HUES64 (cell line): ENCODE measurements around the gene GPX3.

Experiments used
- H3K27ac ChIP-seq: 2 replicates; pipeline ENCODE4 v1.7.0; 2013; ENCODE audit warnings: low read depth, low read length, inconsistent platforms
- H3K27me3 ChIP-seq: 2 replicates; pipeline ENCODE4 v1.6.1; 2013; ENCODE audit warnings: mild to moderate bottlenecking, low read length; ENCODE audit not compliant: insufficient read depth
- H3K36me3 ChIP-seq: 2 replicates; pipeline ENCODE4 v1.6.1; 2013; ENCODE audit warnings: mild to moderate bottlenecking, low read length; ENCODE audit not compliant: insufficient read depth
- H3K4me1 ChIP-seq: 2 replicates; pipeline ENCODE4 v1.6.1; 2013; ENCODE audit warnings: mild to moderate bottlenecking, low read length, moderate library complexity; ENCODE audit not compliant: insufficient read depth
- H3K4me3 ChIP-seq: 2 replicates; pipeline ENCODE4 v1.5.1; 2013; ENCODE audit warnings: mild to moderate bottlenecking, low read length, moderate library complexity
- H3K9ac ChIP-seq: 2 replicates; pipeline ENCODE4 v1.6.1; 2013; ENCODE audit warnings: mild to moderate bottlenecking, low read depth, low read length
- H3K9me3 ChIP-seq: 2 replicates; pipeline ENCODE4 v1.6.1; 2013; ENCODE audit warnings: low read depth, low read length; ENCODE audit not compliant: insufficient read depth
- WGBS: fragments of 150-250, 120-280 bp; methylation state at CpG from one replicate; pipeline ENCODE4 v1.1.7; 2013; ENCODE audit warnings: missing lambda C conversion rate; 5-methylcytosine and 5-hydroxymethylcytosine counted together

GPX3 gene

DNA sequence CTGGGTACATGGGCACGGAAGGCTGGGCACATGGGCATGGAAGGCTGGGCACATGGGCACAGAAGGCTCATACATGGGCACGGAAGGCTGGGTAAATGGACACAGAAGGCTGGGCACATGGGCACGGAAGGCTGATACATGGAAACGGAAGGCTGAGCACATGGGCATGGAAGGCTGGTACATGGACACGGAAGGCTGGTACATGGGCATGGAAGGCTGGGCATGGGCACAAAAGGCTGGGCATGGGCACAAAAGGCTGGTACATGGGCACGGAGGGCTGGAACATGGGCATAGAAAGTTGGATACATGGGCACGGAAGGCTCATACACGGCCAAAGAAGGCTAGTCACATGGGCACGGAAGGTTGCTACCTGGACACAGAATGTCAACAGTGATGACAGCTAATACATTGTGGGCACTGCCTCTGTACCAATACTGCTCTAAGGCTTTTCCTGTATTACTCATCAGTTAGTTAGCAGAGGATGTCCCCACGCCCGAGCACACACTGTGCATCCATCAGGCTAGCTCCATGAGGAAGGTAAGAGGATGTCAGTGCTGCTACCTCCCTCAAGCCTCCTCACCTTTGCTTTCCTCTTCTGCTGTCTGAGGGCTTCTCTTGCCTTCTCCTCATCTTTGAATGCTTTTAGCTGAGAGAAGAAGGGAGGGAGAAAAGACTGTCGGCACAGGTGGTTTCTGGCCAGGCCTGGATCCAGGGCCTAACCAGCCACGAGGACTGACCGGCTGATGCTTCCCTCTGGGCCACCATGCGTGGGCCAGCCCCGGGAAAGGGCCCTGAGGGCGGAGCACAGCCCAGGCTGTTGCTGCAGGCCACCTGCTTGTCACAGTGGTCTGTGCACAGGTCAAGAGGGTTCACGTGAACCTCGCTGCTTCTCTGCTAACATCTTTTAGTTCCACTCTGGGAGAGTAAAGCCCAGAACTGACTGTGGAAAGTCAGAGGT lies 14.3 kb downstream of the GPX3 start:
- Histone ChIP-seq H3K9ac (no peak overlapping the region), H3K27ac (no peak overlapping the region), H3K4me3 (no peak overlapping the region), H3K36me3 (peaks cover 77% of the 10 kb centered on the region), H3K4me1 (no peaks in the 10 kb centered on the region), H3K9me3 (no peaks in the 10 kb centered on the region), H3K27me3 (no peaks in the 10 kb centered on the region)
- 94% methylated on average over 19 of the region's 19 CpGs for WGBS

DNA sequence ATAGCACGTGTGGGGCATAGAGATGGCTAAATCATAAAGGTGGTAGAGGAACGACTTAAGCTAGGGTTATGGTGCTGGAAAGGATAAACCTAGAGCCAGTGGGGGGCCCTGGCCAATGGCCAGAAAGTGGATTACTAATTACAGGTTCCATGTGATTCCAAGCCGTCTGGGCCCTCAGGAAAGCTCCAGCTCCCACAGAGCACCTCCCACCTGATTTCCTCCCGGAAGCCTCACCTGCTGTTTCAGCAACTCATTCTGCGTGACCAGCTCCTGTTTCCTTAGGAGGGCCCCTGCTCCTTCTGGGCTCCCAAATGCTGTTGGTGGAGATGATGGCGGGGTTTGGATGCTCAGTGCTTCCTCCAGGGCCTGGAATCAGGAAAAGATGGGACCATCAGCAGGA lies 16.2 kb downstream of the GPX3 start:
- Histone ChIP-seq H3K36me3 (peaks cover 76% of the 10 kb centered on the region), H3K9me3 (no peaks in the 10 kb centered on the region), H3K27ac (no peak overlapping the region), H3K4me3 (no peak overlapping the region), H3K9ac (no peak overlapping the region), H3K4me1 (no peaks in the 10 kb centered on the region), H3K27me3 (no peaks in the 10 kb centered on the region)
- WGBS: 88% methylated on average over 6 of the region's 6 CpGs

DNA sequence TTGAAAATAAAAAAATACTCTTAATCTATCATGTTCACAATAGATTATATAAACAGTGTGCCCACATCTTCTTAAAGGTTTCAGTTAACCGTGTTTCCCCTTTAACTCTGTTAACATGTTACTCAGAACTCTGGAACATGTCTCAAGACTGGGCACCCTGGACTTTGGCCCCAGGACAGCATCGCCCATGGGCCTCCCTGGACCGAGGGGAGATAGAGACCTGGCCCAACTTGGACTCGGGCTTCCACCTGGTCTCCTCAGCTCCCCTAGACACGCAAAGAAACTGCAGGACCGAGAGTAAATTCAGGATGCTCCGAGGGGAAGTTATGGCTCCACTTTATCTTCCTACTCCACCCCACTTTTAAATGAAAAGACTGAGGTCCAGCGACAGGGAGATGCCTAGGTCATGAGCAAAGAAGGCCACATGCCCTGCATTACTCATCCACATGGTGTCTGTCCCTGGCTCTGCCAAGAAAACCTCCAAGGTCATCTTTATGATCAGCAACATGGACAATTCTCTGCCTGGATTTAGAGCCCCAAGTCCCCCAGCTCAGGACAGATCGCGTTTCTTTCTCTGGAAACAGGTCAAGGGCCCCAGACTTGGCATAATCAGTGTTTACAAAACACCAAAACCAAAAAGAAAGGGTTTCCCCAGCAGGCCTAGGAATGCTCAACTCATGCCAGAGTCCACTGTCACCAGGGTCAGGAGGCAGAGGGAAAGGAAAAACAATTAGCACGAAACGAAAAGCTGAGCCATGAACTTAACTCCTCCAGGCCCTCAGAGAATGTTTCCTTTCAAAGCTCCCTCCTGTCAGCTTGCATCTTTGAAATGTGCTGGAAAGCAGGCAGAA lies 17.4 kb downstream of the GPX3 start:
- Histone ChIP-seq H3K9ac (no peak overlapping the region), H3K27ac (no peak overlapping the region), H3K9me3 (no peaks in the 10 kb centered on the region), H3K36me3 (peaks cover 77% of the 10 kb centered on the region), H3K27me3 (no peaks in the 10 kb centered on the region), H3K4me1 (no peaks in the 10 kb centered on the region), H3K4me3 (no peak overlapping the region)
- WGBS: 90% methylated on average over 12 of the region's 12 CpGs

DNA sequence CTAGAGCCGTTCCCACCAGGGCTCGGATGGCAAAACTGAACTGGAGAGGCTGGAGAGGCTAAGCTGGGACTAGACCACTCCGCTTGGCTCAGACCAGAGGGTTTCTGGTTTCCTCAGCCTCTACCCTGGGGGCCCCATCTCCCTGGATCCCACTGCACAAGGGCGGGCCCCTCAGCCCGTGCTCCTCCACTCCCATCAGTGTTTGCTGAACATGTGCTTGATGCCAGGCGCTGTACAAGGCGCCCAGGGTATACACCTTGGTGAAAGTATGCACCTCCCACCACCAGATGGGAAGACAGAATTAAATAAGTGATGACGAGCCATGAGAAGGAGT lies 18.0 kb downstream of the GPX3 start:
- no peak overlapping the region for H3K27ac ChIP-seq

DNA sequence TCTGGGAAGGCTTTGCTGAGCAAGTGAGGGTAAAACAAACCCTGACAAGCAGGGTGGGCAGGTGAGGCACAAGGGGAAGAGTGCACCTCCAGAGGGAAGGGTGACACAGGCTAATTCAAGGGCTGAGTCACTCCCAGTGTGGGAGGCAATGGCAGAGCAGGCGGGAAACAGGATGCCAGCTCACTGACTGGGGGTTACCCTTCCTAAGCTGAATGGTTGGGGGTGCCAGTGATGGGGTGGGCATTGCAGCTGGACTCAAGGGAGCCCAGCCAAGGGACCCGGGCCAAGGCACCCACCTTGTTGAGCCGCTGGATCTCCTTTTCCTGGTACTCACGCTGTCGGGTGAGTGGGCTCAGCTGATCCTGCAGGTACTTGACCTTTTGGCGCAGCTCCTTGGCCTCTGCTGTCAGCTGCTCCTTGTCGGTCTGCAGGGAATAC lies 18.4 kb downstream of the GPX3 start:
- 96% methylated on average over 7 of the region's 7 CpGs for WGBS
- Histone ChIP-seq H3K36me3 (peaks cover 80% of the 10 kb centered on the region), H3K4me3 (no peak overlapping the region), H3K9me3 (no peaks in the 10 kb centered on the region), H3K4me1 (no peaks in the 10 kb centered on the region), H3K27ac (no peak overlapping the region), H3K9ac (no peak overlapping the region), H3K27me3 (no peaks in the 10 kb centered on the region)

More for the DNA sequence above, 18.0 kb downstream of the GPX3 start:
- H3K4me1 ChIP-seq: no peaks in the 10 kb centered on the region
- H3K9ac ChIP-seq: no peak overlapping the region
- WGBS: 95% methylated on average over 8 of the region's 8 CpGs
- peaks cover 83% of the 10 kb centered on the region for H3K36me3 ChIP-seq
- no peaks in the 10 kb centered on the region for H3K27me3 ChIP-seq
- H3K4me3 ChIP-seq: no peak overlapping the region
- no peaks in the 10 kb centered on the region for H3K9me3 ChIP-seq

DNA sequence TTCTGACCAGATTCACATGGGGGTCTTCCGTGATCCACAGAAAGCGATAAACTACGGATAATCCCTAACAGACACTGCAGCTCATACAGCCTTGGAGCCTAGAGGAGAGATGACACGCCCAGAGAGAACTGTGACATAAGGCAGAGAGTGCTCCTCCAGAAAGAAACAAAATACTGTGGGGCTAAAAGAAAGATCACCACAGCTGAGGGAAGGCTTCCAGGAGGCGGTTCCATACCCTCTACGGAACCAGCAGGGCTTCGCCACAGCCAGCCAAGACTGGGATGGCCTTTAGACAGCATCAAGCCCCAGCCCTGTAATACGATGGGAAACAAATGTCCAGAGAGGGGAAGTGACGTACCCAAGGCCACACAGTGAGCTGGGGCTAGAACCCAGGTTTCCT lies 19.3 kb downstream of the GPX3 start:
- no peak overlapping the region for H3K4me3 ChIP-seq
- H3K4me1 ChIP-seq: no peaks in the 10 kb centered on the region
- no peak overlapping the region for H3K9ac ChIP-seq
- H3K27ac ChIP-seq: no peak overlapping the region
- 92% methylated on average over 9 of the region's 9 CpGs for WGBS
- H3K36me3 ChIP-seq: peaks cover 72% of the 10 kb centered on the region
- H3K27me3 ChIP-seq: no peaks in the 10 kb centered on the region
- H3K9me3 ChIP-seq: no peaks in the 10 kb centered on the region

DNA sequence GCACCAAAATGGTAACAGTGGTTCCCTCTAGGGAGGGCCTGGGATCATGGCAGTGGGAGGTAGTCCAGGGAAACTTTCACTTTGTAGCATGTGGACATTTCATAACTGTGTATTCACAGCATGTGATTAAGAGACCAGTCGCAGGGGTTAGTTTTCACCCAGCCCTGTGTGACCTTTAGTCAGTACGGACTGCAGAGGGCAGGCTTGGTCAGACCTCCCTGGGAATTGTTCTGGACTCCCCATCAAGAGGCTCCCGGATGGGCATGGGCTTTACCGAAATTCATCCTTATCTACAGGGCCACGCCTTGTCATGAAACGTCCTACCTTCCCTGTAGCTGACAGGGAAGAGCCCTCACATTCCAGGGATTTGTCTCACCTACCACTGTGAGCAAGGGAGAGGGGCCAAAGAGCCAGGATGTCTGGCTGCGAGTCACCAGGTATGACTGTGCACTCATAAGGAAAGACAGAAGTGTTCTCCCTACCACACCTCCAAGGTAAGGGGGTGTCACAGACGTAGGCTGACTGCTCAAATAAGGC lies 19.9 kb downstream of the GPX3 start:
- Histone ChIP-seq H3K4me3 (no peak overlapping the region), H3K4me1 (no peaks in the 10 kb centered on the region), H3K27ac (no peak overlapping the region), H3K27me3 (no peaks in the 10 kb centered on the region), H3K9me3 (no peaks in the 10 kb centered on the region), H3K36me3 (peaks cover 66% of the 10 kb centered on the region), H3K9ac (no peak overlapping the region)
- WGBS: 82% methylated on average over 8 of the region's 8 CpGs

DNA sequence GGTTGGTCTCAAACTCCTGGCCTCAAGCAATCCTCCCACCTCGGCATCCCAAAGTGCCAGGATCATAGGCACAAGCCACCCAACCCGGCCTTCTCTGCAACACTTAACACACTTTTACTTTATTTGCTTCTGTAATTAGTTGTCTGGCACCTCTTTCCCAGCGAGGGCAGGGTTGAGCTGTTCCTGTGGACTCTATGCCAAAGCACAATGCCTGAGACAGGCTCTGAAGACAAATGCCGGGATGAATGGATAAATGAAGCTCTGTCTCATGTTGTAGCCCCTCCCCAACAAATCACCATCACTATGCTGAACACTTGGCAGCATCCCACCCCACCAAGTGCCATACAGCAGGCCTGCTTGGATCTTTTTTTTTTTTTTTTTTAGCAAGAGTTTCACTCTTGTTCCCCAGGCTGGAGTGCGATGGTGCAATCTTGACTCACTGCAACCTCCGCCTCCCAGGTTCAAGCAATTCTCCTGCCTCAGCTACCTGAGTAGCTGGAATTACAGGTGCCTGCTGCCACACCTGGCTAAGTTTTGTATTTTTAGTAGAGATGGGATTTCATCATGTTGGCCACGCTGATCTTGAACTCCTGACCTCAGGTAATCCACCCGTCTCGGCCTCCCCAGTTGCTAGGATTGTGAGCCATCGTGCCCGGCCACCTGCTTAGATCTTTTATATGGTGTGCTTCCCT lies 21.3 kb downstream of the GPX3 start:
- 93% methylated on average over 11 of the region's 11 CpGs for WGBS
- Histone ChIP-seq H3K27me3 (no peaks in the 10 kb centered on the region), H3K36me3 (peaks cover 58% of the 10 kb centered on the region), H3K4me1 (no peaks in the 10 kb centered on the region), H3K27ac (no peak overlapping the region), H3K9ac (no peak overlapping the region), H3K4me3 (no peak overlapping the region), H3K9me3 (no peaks in the 10 kb centered on the region)

DNA sequence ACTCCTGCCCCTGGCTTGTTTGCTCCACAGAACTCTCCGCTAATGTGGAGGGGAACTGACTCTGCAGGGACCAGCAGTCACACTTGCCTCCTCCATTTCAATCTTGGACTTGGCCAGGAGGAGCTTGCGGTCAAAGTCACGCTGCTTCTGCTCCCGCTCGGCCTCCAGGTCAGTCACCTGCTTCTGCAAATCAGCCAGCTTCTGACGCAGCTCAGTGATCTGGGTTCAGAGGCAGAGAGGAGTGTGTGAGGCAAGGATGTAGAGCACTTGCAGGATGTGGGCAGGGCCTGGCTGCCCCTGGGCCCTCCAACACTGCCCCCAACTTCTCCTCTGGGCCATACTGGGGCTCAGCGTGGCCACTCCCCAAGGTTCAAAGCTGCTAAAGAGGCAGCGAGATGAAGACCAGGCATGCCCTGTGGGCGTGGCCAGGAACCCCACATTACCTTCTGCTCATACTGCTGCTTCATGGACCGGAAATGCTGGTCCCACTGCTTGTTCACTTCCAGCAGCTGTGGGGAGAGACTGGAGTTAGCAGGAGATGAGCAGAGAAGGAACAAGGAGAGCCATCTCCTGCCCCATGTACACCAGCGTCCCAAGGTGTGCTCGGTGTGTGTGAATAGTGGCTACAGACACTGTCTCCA lies 22.2 kb downstream of the GPX3 start:
- H3K36me3 ChIP-seq: peaks cover 55% of the 10 kb centered on the region
- WGBS: 91% methylated on average over 12 of the region's 12 CpGs
- H3K27me3 ChIP-seq: no peaks in the 10 kb centered on the region
- no peaks in the 10 kb centered on the region for H3K9me3 ChIP-seq
- H3K9ac ChIP-seq: no peak overlapping the region
- no peak overlapping the region for H3K4me3 ChIP-seq
- no peaks in the 10 kb centered on the region for H3K4me1 ChIP-seq
- no peak overlapping the region for H3K27ac ChIP-seq

DNA sequence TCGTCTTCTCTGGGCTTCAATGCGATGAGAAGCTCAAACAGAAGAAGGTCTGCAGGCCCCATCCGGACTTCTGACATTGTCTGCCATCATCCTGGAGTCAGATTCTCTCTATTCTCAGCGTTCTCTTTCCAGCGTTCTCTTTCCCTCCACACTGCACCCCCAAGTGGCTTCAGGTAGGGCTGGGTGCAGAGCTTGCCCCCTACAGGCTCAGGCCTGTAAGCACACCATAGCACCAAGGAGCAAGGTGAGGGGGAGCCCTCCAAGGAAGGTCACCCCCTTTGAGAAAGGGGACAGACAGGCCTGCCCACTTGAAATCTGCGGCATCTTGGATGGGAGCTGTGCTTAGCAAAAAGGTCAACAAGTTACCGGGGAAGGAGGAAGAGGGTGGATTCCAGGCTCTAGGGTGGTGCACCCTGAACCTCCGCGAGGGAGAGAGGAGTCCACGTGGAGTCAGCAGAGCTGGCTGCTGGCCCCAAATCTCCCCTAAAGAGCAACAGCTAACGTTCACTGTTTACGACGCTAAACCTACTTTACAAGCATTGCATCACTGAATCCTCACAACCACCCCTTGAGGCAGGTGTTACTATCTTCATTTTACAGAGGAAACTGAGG lies 27.5 kb downstream of the GPX3 start:
- H3K4me3 ChIP-seq: no peak overlapping the region
- H3K27ac ChIP-seq: no peak overlapping the region
- H3K4me1 ChIP-seq: no peaks in the 10 kb centered on the region
- peaks cover 40% of the 10 kb centered on the region for H3K36me3 ChIP-seq
- no peak overlapping the region for H3K9ac ChIP-seq
- no peaks in the 10 kb centered on the region for H3K27me3 ChIP-seq
- no peaks in the 10 kb centered on the region for H3K9me3 ChIP-seq
- WGBS: 87% methylated on average over 13 of the region's 13 CpGs
